IMR-90 (cell line): ENCODE data around the gene SPATA24. TPM values are rescaled to one million over a fixed set of nuclear protein-coding genes. Genes with fewer than 3 reads are reported as not detected.

ENCODE experiments used
- ATAC-seq: fragments of 200-7000 bp; cut with Tn5 transposase; 2 replicates; pipeline ENCODE4 v1.9.1; 2020; ENCODE audit warnings: low read depth, mild to moderate bottlenecking, moderate library complexity
- BruUV-seq: library from RNA; stranded (reverse); fragments of 400-500 nt; replicated peaks from 2 replicates; lab custom pipeline; 2021; lab: Mats Ljungman, UMichigan
- CTCF ChIA-PET: fragments of 300-600 bp; formaldehyde crosslinking; extraction: SDS; loops from one replicate; lab custom pipeline; 2021; ENCODE audit warnings: antibody characterized with exemption; lab: Yijun Ruan, JAX
- POLR2A ChIA-PET: fragments of 300-600 bp; sonication (Branson Sonifier 250); formaldehyde crosslinking; loops from one replicate; lab custom pipeline; 2022; ENCODE audit warnings: antibody characterized with exemption; ENCODE audit not compliant: unreplicated experiment; lab: Charles Lee
- DNase-seq: peaks from one replicate; pipeline ENCODE4 v3.0.0; 2013
- H2AFZ ChIP-seq: replicated peaks from 2 replicates; pipeline ENCODE3; 2013; ENCODE audit warnings: low read length, mild to moderate bottlenecking; ENCODE audit not compliant: poor library complexity
- H2AK5ac ChIP-seq: 2 replicates; pipeline ENCODE4 v1.6.1; 2013; ENCODE audit warnings: low read depth, low read length, inconsistent platforms
- H2AK9ac ChIP-seq: replicated peaks from 2 replicates; pipeline ENCODE3; 2013; ENCODE audit warnings: mild to moderate bottlenecking, low read depth, low read length, moderate library complexity; ENCODE audit not compliant: poor library complexity
- H2BK120ac ChIP-seq: 2 replicates; pipeline ENCODE4 v1.6.1; 2013; ENCODE audit warnings: low read depth, low read length, inconsistent platforms
- H2BK15ac ChIP-seq: 3 replicates; pipeline ENCODE4 v1.6.1; 2013; ENCODE audit warnings: low read depth, low read length, inconsistent platforms
- H2BK20ac ChIP-seq: 2 replicates; pipeline ENCODE4 v1.6.1; 2013; ENCODE audit warnings: low read depth, mild to moderate bottlenecking, inconsistent platforms, low read length, moderate library complexity
- H2BK5ac ChIP-seq: 2 replicates; pipeline ENCODE4 v1.6.1; 2013; ENCODE audit warnings: mild to moderate bottlenecking, low read depth, low read length, inconsistent platforms; ENCODE audit not compliant: poor library complexity, severe bottlenecking
- H3K14ac ChIP-seq: replicated peaks from 2 replicates; pipeline ENCODE4 v1.6.1; 2013; ENCODE audit warnings: low read depth, low read length, inconsistent platforms
- H3K18ac ChIP-seq: 2 replicates; pipeline ENCODE4 v1.6.1; 2013; ENCODE audit warnings: low read depth, low read length, control low read depth
- H3K23ac ChIP-seq: 2 replicates; pipeline ENCODE4 v1.6.1; 2013; ENCODE audit warnings: low read depth, low read length, inconsistent platforms
- H3K27ac ChIP-seq: 2 replicates; pipeline ENCODE4 v1.5.1; 2013; ENCODE audit warnings: mild to moderate bottlenecking, control low read depth, low read length; ENCODE audit not compliant: insufficient read depth
- H3K27me3 ChIP-seq: 2 replicates; pipeline ENCODE4 v1.6.1; 2013; ENCODE audit warnings: low read length; ENCODE audit not compliant: control insufficient read depth, insufficient read depth
- H3K36me3 ChIP-seq: 2 replicates; pipeline ENCODE4 v1.6.1; 2013; ENCODE audit warnings: low read length, mixed read lengths; ENCODE audit not compliant: control insufficient read depth, insufficient read depth
- H3K4ac ChIP-seq: 2 replicates; pipeline ENCODE4 v1.6.1; 2013; ENCODE audit warnings: low read depth, low read length, inconsistent platforms
- H3K4me1 ChIP-seq: 2 replicates; pipeline ENCODE4 v1.6.1; 2013; ENCODE audit warnings: low read length, mixed read lengths; ENCODE audit not compliant: control insufficient read depth, insufficient read depth
- H3K4me2 ChIP-seq: 2 replicates; pipeline ENCODE4 v1.6.1; 2013; ENCODE audit warnings: low read depth, mild to moderate bottlenecking, control low read depth, low read length, moderate library complexity
- H3K4me3 ChIP-seq: 2 replicates; pipeline ENCODE4 v1.5.1; 2013; ENCODE audit warnings: low read depth, mild to moderate bottlenecking, control low read depth, low read length, moderate library complexity; ENCODE audit not compliant: insufficient read depth
- H3K56ac ChIP-seq: 2 replicates; pipeline ENCODE4 v1.6.1; 2013; ENCODE audit warnings: low read length, inconsistent platforms; ENCODE audit not compliant: insufficient read depth; ENCODE audit errors: extremely low read depth
- H3K79me1 ChIP-seq, 2 experiments: 2 replicates each; pipeline ENCODE4 v1.6.1; 2013; ENCODE audit warnings: low read length in 2 of 2, inconsistent platforms in 1 of 2, low read depth in 1 of 2
- H3K9ac ChIP-seq: 2 replicates; pipeline ENCODE4 v1.6.1; 2013; ENCODE audit warnings: low read depth, low read length, control low read depth
- H3K9me1 ChIP-seq: 2 replicates; pipeline ENCODE4 v1.6.1; 2013; ENCODE audit warnings: low read length, inconsistent platforms; ENCODE audit not compliant: insufficient read depth
- H3K9me3 ChIP-seq: 2 replicates; pipeline ENCODE4 v1.6.1; 2013; ENCODE audit warnings: low read length; ENCODE audit not compliant: control insufficient read depth, insufficient read depth
- H4K20me1 ChIP-seq: 2 replicates; pipeline ENCODE4 v1.6.1; 2013; ENCODE audit warnings: low read length, inconsistent platforms; ENCODE audit not compliant: insufficient read depth
- H4K5ac ChIP-seq: 2 replicates; pipeline ENCODE4 v1.6.1; 2013; ENCODE audit warnings: mild to moderate bottlenecking, low read depth, low read length, control low read depth
- H4K8ac ChIP-seq, 2 experiments: 2 replicates each; pipeline ENCODE4 v1.6.1; 2013; ENCODE audit warnings: low read depth in 2 of 2, low read length in 2 of 2, control low read depth in 1 of 2, inconsistent platforms in 1 of 2
- H4K91ac ChIP-seq: 2 replicates; pipeline ENCODE4 v1.6.1; 2013; ENCODE audit warnings: low read depth, low read length, inconsistent platforms; ENCODE audit not compliant: insufficient read depth
- CHD1 ChIP-seq: IDR thresholded peaks from 2 replicates; pipeline ENCODE4 v1.6.1; 2012; ENCODE audit warnings: low read depth, low read length, improper control_type of control experiment
- ELK1 ChIP-seq: fragments of 150-350 bp; IDR thresholded peaks from 2 replicates; pipeline ENCODE4 v1.6.1; 2016; ENCODE audit warnings: low read depth, mild to moderate bottlenecking, low read length, moderate library complexity, borderline replicate concordance
- MAFK ChIP-seq: IDR thresholded peaks from 2 replicates; pipeline ENCODE4 v1.6.1; 2012; ENCODE audit warnings: low read depth, low read length, improper control_type of control experiment
- MAZ ChIP-seq: IDR thresholded peaks from 2 replicates; pipeline ENCODE4 v1.6.1; 2012; ENCODE audit warnings: low read depth, mild to moderate bottlenecking, low read length, improper control_type of control experiment, moderate library complexity, borderline replicate concordance
- NFE2L2 ChIP-seq: fragments of 150-350 bp; IDR thresholded peaks from 2 replicates; pipeline ENCODE4 v1.6.1; 2016; ENCODE audit warnings: low read depth, mild to moderate bottlenecking, low read length
- POLR2A ChIP-seq: IDR thresholded peaks from 2 replicates; pipeline ENCODE4 v1.6.1; 2012; ENCODE audit warnings: mild to moderate bottlenecking, low read depth, low read length
- RFX5 ChIP-seq: IDR thresholded peaks from 2 replicates; pipeline ENCODE4 v1.8.0; 2012; ENCODE audit warnings: low read depth, mild to moderate bottlenecking, low read length, moderate library complexity
- USF2 ChIP-seq: fragments of 150-350 bp; IDR thresholded peaks from 2 replicates; pipeline ENCODE4 v1.6.1; 2017; ENCODE audit warnings: mild to moderate bottlenecking, antibody characterized with exemption, low read length, low read depth
- WGBS, 2 experiments: methylation state at CpG; one replicate each; pipeline versions ENCODE4 v1.1.5 to v1.1.7; 2013; ENCODE audit warnings: missing lambda C conversion rate in 2 of 2; ENCODE audit not compliant: insufficient read length in 1 of 2; ENCODE audit errors: extremely low coverage in 2 of 2; 5-methylcytosine and 5-hydroxymethylcytosine counted together
- dilution Hi-C: fragments of 300-500 bp; cut with HindIII; formaldehyde crosslinking; loops from one replicate; pipeline ENCODE4 v1.14.3; 2018; ENCODE audit warnings: low sequenced_read_pairs; ENCODE audit not compliant: unreplicated experiment
- in situ Hi-C: fragments of 300-500 bp; cut with MboI; formaldehyde crosslinking; loops from 3 replicates; pipeline ENCODE4 v1.14.3; 2019; ENCODE audit warnings: low sequenced_read_pairs, inconsistent platforms, mixed read lengths
- intact Hi-C: fragments of 100-400 bp; cut with micrococcal nuclease; formaldehyde crosslinking; loops from 2 replicates; pipeline ENCODE4 v1.10.0; 2022
- polyA plus RNA-seq, 3 experiments: library from polyadenylated mRNA; depleted of rRNA; stranded (reverse); fragments of >200 nt; gene quantifications; 2 replicates each; pipeline ENCODE4 v1.2.3, GENCODE V29; 2012; ENCODE audit warnings: low replicate concordance in 1 of 3
- total RNA-seq: library from RNA; depleted of rRNA; stranded (reverse); fragments of >200 nt; gene quantifications from 2 replicates; pipeline ENCODE4 v1.2.3, GENCODE V29; 2012

The SPATA24 gene
- total and polyA plus RNA-seq, 2 of the 4 experiments (the other 2 are of a cell fraction): 4.1 to 4.3 TPM

GRCh38 chr5:139446956-139447779, 43.3 kb upstream of the SPATA24 start:
- DNase-seq (peak; percentile 35), ATAC-seq (no peak)
- no peak overlapping the region for H2AK9ac ChIP-seq
- no peak overlapping the region for H4K91ac ChIP-seq
- no peak overlapping the region for H3K4me3 ChIP-seq
- H3K27me3 ChIP-seq: no peaks in the 10 kb centered on the region
- no peak overlapping the region for H2AFZ ChIP-seq
- peaks cover 14% of the 10 kb centered on the region for H3K4me1 ChIP-seq
- in situ Hi-C loops (no loop called here), dilution Hi-C loops (no loop called here), intact Hi-C loops (no loop called here)
- ChIA-PET CTCF (no interaction called here), POLR2A (no interaction called here)
- H3K56ac ChIP-seq: no peak overlapping the region
- peaks cover 32% of the 10 kb centered on the region for H3K9me1 ChIP-seq
- H2AK5ac ChIP-seq: no peak overlapping the region
- peak overlapping the region; percentile 28; the same call in 1 of the 2 replicates for H3K18ac ChIP-seq
- H2BK15ac ChIP-seq: 0 out of 3 replicates have a peak overlapping the region, but pooled peaks have one; percentile 84
- no peak for TF ChIP-seq MAFK
- no peak for TF ChIP-seq NFE2L2
- no peak for TF ChIP-seq MAZ
- TF ChIP-seq CHD1: no peak
- TF ChIP-seq POLR2A: no peak
- TF ChIP-seq USF2: no peak
- no peak for TF ChIP-seq RFX5
- no peak for TF ChIP-seq ELK1
- H3K27ac ChIP-seq: no peak overlapping the region
- 0 out of 4 replicates have a peak, but pooled peaks cover 0 to 7% of the 10 kb centered on the region in 2 experiments for H3K79me1 ChIP-seq
- no peak overlapping the region for H3K9ac ChIP-seq
- H3K9me3 ChIP-seq: no peaks in the 10 kb centered on the region
- H3K4ac ChIP-seq: peak overlapping the region; percentile 53; the same call in 1 of the 2 replicates
- H3K4me2 ChIP-seq: no peak overlapping the region
- peak overlapping the region; percentile 29; the same call in 1 of the 2 replicates for H3K14ac ChIP-seq
- H4K5ac ChIP-seq: no peak overlapping the region; the same call in 1 of the 2 replicates
- H2BK120ac ChIP-seq: peak overlapping the region; percentile 14
- no peaks in the 10 kb centered on the region for H4K20me1 ChIP-seq
- peak overlapping the region; percentile 13; the same call in 1 of the 2 replicates for H3K23ac ChIP-seq
- no TSS peak for BruUV-seq
- H2BK5ac ChIP-seq: peak overlapping the region; percentile 9
- no peaks in the 10 kb centered on the region for H3K36me3 ChIP-seq
- 71% methylated on average over 1 of the region's 5 CpGs; no CpG with 5 or more reads in 1 of the 2 experiments for WGBS, 2 experiments
- H4K8ac ChIP-seq: peak overlapping the region in 1 of 2 experiments; percentile 29; a peak in 2 of 4 replicates
- peak overlapping the region; percentile 78; the same call in 1 of the 2 replicates for H2BK20ac ChIP-seq
